ENCODE data around the gene YAF2. TPM values are rescaled to one million over a fixed set of nuclear protein-coding genes. Genes with fewer than 3 reads are reported as not detected.

YAF2 gene
- total RNA-seq, 4 donors from 2014 or later: 12.5 to 26.5 (median 13.4) TPM

DNA sequence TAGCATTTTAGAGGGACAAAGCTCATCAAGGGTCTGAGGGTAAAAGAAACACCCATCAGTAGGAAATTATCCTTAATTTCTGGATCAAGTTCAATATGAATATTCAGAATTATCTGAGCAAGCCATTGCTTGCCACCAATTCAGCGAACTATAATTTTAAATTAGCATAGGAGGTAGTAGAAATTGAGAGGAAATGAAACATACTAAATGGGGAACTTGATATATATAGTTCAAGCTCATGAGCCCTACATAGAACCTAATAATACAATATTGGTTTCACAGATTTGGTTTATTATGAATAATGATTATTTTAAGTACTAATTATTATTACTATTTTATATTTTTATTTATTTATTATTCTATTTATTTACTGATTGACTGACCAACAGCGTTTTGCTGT is 51.3 kb downstream of the YAF2 start:
- WGBS: 76% methylated on average over 2 of the region's 2 CpGs
- TF ChIP-seq POLR2A (IDR thresholded peaks at IDR 0.05) (no peak), EP300 (IDR thresholded peaks at IDR 0.05) (no peak), POLR2AphosphoS5 (IDR thresholded peaks at IDR 0.05) (no peak)
- TF ChIP-seq, protein P1, sequence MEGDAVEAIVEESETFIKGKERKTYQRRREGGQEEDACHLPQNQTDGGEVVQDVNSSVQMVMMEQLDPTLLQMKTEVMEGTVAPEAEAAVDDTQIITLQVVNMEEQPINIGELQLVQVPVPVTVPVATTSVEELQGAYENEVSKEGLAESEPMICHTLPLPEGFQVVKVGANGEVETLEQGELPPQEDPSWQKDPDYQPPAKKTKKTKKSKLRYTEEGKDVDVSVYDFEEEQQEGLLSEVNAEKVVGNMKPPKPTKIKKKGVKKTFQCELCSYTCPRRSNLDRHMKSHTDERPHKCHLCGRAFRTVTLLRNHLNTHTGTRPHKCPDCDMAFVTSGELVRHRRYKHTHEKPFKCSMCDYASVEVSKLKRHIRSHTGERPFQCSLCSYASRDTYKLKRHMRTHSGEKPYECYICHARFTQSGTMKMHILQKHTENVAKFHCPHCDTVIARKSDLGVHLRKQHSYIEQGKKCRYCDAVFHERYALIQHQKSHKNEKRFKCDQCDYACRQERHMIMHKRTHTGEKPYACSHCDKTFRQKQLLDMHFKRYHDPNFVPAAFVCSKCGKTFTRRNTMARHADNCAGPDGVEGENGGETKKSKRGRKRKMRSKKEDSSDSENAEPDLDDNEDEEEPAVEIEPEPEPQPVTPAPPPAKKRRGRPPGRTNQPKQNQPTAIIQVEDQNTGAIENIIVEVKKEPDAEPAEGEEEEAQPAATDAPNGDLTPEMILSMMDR (IDR thresholded peaks at IDR 0.05): no peak

GRCh38 chr12:42182394-42182793 is 55.7 kb downstream of the YAF2 start:
- no peaks in the 10 kb centered on the region for H3K27me3 ChIP-seq
- no peaks in the 10 kb centered on the region for H3K9me3 ChIP-seq
- peaks cover 4% of the 10 kb centered on the region for H3K36me3 ChIP-seq
- TF ChIP-seq, protein P1 (IDR thresholded peaks at IDR 0.05): no peak
- TF ChIP-seq POLR2A (IDR thresholded peaks at IDR 0.05): no peak
- TF ChIP-seq EP300 (IDR thresholded peaks at IDR 0.05): no peak
- TF ChIP-seq POLR2AphosphoS5 (IDR thresholded peaks at IDR 0.05): no peak
- no peak overlapping the region for H3K4me3 ChIP-seq
- H3K4me1 ChIP-seq: no peaks in the 10 kb centered on the region
- 68% methylated on average over 2 of the region's 2 CpGs for WGBS
- H3K27ac ChIP-seq: no peak overlapping the region
- no peak for DNase-seq (ENCODE audit: low spot score in 2 of 2)

More for the DNA sequence above, 51.3 kb downstream of the YAF2 start:
- Histone ChIP-seq H3K27ac (no peak overlapping the region), H3K9me3 (no peaks in the 10 kb centered on the region), H3K36me3 (no peaks in the 10 kb centered on the region), H3K27me3 (no peaks in the 10 kb centered on the region), H3K4me3 (no peak overlapping the region), H3K4me1 (peaks cover 4% of the 10 kb centered on the region)
- no peak for DNase-seq (ENCODE audit: low spot score in 2 of 2)

DNA sequence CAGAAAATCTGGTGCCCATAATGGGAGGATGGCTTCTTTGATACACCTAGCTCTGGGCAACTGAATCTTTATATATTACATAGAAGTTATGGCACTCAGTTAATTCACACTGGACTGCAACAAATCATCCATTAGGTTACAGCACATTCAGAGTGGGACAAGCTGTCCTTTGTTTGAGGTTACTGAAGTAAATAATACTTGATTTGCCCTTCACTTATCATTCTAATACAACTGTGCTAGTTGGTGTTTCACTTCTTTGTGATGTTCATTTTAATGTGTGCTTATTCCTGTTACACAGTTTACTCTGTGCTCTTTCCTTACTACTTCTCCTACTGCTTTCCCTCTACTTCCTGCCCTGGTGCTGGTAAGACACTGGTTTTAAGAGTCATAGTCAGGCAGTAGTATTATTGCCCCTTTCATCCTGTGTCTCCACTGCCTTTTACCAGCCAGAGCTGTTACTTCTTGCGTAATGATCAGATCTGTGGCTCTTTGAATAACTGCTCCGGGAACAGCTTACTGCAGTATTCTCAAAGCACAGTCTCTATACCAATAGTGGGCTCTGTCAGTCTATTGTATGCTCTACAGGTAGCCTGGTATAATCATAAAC is 57.0 kb downstream of the YAF2 start:
- 78% methylated on average over 2 of the region's 2 CpGs for WGBS
- H3K27ac ChIP-seq: no peak overlapping the region
- no peak for DNase-seq (ENCODE audit: low spot score in 2 of 2)

GRCh38 chr12:42178101-42178500 is 59.9 kb downstream of the YAF2 start:
- no peaks in the 10 kb centered on the region for H3K9me3 ChIP-seq
- DNase-seq (ENCODE audit: low spot score in 2 of 2): no peak
- H3K27ac ChIP-seq: no peak overlapping the region
- TF ChIP-seq, protein P1 (IDR thresholded peaks at IDR 0.05): no peak
- TF ChIP-seq POLR2A (IDR thresholded peaks at IDR 0.05) (no peak), POLR2AphosphoS5 (IDR thresholded peaks at IDR 0.05) (no peak)
- H3K4me3 ChIP-seq: no peak overlapping the region
- peaks cover 7% of the 10 kb centered on the region for H3K36me3 ChIP-seq
- H3K27me3 ChIP-seq: no peaks in the 10 kb centered on the region
- H3K4me1 ChIP-seq: no peaks in the 10 kb centered on the region
- 93% methylated on average over 2 of the region's 2 CpGs for WGBS

More for the DNA sequence above, 57.0 kb downstream of the YAF2 start:
- H3K27me3 ChIP-seq: no peaks in the 10 kb centered on the region
- no peaks in the 10 kb centered on the region for H3K4me1 ChIP-seq
- H3K4me3 ChIP-seq: no peak overlapping the region
- H3K36me3 ChIP-seq: peaks cover 7% of the 10 kb centered on the region
- H3K9me3 ChIP-seq: no peaks in the 10 kb centered on the region
- TF ChIP-seq POLR2A (IDR thresholded peaks at IDR 0.05) (no peak), POLR2AphosphoS5 (IDR thresholded peaks at IDR 0.05) (no peak), EP300 (IDR thresholded peaks at IDR 0.05) (no peak)
- TF ChIP-seq, protein P1 (IDR thresholded peaks at IDR 0.05): no peak

GRCh38 chr12:42174978-42175377 is 63.1 kb downstream of the YAF2 start:
- DNase-seq (ENCODE audit: low spot score in 2 of 2): no peak
- TF ChIP-seq EP300 (IDR thresholded peaks at IDR 0.05) (no peak), POLR2AphosphoS5 (IDR thresholded peaks at IDR 0.05) (no peak), POLR2A (IDR thresholded peaks at IDR 0.05) (no peak)
- TF ChIP-seq, protein P1 (IDR thresholded peaks at IDR 0.05): no peak
- Histone ChIP-seq H3K4me3 (no peak overlapping the region), H3K27me3 (no peaks in the 10 kb centered on the region), H3K9me3 (no peaks in the 10 kb centered on the region), H3K27ac (no peak overlapping the region), H3K36me3 (peaks cover 12% of the 10 kb centered on the region), H3K4me1 (no peaks in the 10 kb centered on the region)
- 94% methylated on average over 1 of the region's 1 CpG for WGBS

Measured in suprapubic skin (tissue), 4 donors.